ENCODE results near the gene LEF1.
A peak's percentile ranks its signal among the peaks of the same experiment; 100 is the strongest.

Gene LEF1

GRCh38 chr4:108114503-108114902, 54.2 kb downstream of the LEF1 start:
- DNase-seq (ENCODE audit: low read depth in 2 of 2, low spot score in 1 of 2): no peak

DNA sequence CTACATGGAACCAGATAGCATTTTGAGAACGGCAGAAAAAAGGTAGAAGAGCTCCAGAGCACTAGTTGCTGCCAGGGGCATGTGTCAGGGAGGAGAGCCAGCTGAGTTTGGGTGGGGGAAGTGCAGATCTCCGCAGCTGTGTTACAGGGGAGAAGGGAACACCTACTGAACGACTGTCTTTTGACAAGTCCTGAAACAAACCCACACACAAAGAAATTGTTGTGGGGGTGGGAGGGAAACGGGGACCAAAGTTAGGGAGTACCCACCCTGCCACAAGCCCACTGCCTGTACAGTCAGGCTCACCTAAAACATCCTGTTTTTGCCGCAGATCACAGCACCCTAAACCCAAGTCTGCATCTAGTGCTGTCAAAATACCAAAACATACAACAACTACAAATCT, 55.5 kb downstream of the LEF1 start:
- DNase-seq (ENCODE audit: low read depth in 2 of 2, low spot score in 1 of 2): no peak

DNA sequence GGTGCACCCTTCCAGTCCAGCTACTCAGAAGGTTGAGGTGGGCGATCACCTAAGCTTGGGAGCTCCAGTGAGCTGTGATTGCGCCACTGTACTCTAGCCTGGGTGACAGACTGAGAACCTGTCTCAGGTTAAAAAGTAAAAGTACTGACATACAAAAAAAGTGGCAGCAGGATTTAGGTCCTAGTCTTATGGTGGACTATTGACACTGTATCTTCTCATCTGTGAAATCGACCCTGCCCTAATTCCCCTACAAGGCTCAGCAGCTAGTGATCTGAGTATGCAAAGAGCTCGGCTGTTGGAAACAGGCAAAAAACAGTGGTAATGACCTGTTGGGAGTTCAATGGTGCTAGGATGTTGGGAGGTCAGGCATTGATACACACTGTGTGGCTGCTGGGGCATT, 57.0 kb downstream of the LEF1 start:
- DNase-seq (ENCODE audit: low read depth in 2 of 2, low spot score in 1 of 2): no peak

GRCh38 chr4:108110450-108110849, 58.3 kb downstream of the LEF1 start:
- DNase-seq (ENCODE audit: low read depth in 2 of 2, low spot score in 1 of 2): no peak

GRCh38 chr4:108109997-108110416, 58.7 kb downstream of the LEF1 start:
- no peak for DNase-seq (ENCODE audit: low read depth in 2 of 2, low spot score in 1 of 2)

DNA sequence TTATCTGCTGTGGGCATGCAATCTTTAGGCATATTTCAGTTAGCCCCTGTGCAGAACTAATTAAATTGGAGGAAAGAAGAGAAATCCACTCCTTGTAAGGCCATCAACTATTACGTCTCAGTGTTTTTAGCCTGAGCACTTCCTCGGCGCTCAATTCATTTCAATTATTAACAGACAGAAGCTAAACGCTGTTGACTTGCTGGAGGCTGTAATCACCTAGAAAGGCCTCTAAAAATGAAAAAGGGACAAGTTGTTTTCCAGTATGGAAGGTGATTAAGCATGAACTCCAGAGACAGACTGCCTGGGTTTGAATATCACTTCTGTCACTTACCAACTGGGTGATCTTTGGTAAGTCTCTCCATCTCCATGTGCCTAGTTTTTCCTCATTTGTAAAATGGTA, 59.6 kb downstream of the LEF1 start:
- DNase-seq (ENCODE audit: low read depth in 2 of 2, low spot score in 1 of 2): no peak

DNA sequence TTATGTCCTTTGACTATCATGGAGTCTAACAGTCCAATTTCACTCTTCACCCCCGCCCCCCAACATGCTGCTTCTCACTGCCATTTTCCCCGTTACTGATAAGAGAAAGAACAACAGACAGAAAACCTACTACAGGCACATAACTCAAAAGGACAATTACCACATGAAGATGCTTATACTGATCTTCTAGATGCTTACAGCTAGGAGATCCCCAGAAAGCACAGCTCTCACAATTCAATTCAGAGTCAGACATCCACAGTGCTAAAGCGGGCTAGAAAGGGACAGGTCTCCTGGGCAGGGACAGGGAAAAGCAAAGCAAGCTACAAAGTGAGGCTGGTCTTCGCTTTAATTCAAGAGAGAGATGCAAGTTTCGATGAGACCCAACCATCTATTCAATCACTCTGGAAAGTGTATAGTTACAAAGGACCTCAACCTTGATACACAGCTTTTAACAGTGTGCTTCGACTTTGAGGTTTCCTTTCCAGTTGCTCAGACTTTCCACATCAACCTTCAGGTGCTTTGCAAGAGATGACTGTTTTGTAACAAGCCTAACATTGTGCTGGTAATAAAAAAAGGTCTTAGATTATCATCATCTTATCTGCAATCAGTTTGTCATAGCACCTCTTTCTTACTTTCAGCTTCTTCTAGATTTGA, 60.9 kb downstream of the LEF1 start:
- no peak for DNase-seq (ENCODE audit: low read depth in 2 of 2, low spot score in 1 of 2)

DNA sequence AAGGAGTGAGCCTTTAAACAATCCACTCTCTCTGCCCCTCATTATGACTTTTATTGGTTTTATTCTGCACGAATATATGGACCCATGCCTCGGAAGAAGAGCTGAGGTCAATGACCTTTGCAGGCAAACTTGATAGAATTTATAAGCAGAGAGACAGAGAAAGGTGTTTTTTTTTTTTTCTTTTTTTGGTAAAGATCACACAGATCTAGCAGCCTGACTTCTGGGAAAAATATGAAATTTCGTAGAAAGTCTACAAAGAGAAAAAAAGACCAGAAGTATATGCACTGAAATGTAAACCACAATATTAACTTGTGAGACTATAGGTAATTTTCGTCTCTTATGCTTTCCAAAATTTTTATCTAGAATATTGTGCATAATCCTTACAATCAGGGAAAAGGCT, 61.6 kb downstream of the LEF1 start:
- no peak for DNase-seq (ENCODE audit: low read depth in 2 of 2, low spot score in 1 of 2)

- DNase-seq (ENCODE audit: low read depth in 2 of 2, low spot score in 1 of 2): no peak
These were observed 62.5 kb downstream of the LEF1 start for GRCh38 chr4:108106186-108106585.

- no peak for DNase-seq (ENCODE audit: low read depth in 2 of 2, low spot score in 1 of 2)
These were observed 65.5 kb downstream of the LEF1 start for GRCh38 chr4:108103099-108103862.

GRCh38 chr4:108100827-108101226, 67.9 kb downstream of the LEF1 start:
- DNase-seq (ENCODE audit: low read depth in 2 of 2, low spot score in 1 of 2): no peak

- no peak for DNase-seq (ENCODE audit: low read depth in 2 of 2, low spot score in 1 of 2)
These were observed 68.9 kb downstream of the LEF1 start for GRCh38 chr4:108099838-108100237.

DNA sequence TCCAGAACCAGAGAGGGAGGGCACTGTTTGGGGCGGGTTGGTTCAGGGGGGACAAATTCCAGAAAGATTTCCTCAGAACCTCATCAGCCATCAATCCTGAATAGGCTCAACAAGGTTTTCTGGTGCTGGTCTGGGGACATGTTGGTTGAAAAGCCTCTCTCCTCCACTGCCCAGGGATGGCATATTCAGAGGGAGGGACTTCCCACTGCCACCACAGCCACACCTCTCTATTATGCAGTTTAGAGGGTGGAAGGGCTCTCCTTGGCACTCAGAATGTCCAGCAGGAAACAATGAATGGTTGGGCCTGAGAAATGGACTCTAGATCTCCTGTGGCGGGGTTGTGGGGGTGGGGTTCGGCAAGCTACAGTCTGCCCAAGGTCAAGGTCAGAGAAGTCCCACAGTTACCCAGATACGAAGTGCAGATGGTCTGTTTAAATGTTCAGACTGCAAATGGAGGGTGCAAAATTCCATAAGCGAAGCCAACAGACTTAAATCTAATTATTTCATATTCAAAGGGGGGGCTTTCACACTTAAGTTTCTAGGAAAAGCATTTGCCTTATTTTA, 70.7 kb downstream of the LEF1 start:
- no peak for DNase-seq (ENCODE audit: low read depth in 2 of 2, low spot score in 1 of 2)

DNA sequence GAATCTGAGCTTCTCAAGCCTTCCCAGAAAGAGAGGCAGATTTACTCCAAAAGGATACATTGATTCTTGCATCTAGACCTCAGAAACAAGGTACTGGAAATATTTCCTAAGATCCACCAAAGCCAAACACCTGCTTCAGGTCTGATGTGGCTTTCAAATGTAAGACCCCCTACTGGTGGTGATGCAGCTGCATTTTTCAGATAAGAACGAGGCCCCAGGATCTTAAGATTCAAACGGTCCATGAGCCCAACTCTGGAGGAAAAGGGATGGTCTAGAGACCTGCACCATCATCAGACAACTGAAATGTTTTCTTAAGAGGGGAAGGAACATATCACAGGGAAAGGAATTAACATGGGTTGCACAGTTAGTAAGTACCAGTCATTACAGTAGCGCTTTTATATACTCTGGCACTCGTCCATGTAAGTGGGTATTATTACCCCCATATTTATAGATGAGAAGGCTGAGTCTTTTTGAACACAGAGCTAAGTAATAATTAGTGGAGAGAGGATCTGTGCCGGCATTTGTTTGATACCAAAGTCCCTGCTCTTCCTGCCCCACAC, 73.7 kb downstream of the LEF1 start:
- no peak for DNase-seq (ENCODE audit: low read depth in 2 of 2, low spot score in 1 of 2)

DNA sequence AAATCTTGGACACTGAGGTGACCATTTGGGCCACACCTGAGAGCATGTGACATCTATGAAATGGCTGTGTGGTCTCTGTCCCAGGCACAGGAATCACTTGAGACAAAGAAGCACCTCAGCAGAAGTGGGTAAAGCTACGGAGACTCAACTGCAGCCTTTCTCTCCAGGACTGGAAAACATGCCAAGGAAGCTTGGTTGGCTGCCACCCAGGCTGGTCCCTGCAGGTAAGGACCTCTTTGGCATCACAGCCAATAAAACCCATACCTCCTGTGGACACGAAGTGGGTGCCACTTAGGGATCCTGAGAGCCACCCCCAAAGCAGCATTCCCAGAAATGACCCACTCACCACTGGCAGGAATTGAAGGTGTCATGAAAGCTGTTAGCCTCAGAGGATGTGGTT, 74.6 kb downstream of the LEF1 start:
- no peak for DNase-seq (ENCODE audit: low read depth in 2 of 2, low spot score in 1 of 2)

DNA sequence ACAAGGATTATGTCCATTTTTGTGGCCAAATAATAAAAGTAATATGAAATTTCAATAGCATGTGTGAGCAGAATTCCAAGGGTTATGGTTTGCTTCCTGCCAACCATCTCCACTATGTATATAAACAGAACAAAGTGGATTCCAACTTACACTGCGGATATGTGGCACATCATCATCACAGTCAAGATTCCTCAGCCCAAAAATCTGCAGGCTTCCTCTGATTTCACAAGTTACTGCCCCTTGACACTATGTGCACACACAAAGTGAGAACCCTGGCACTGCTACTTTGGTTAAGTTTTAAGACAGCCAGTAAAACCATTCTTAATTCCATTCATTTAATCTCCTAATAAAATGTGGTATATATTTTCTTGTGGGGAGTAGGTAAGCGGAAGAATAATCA, 76.4 kb downstream of the LEF1 start:
- DNase-seq (ENCODE audit: low read depth in 2 of 2, low spot score in 1 of 2): no peak

DNA sequence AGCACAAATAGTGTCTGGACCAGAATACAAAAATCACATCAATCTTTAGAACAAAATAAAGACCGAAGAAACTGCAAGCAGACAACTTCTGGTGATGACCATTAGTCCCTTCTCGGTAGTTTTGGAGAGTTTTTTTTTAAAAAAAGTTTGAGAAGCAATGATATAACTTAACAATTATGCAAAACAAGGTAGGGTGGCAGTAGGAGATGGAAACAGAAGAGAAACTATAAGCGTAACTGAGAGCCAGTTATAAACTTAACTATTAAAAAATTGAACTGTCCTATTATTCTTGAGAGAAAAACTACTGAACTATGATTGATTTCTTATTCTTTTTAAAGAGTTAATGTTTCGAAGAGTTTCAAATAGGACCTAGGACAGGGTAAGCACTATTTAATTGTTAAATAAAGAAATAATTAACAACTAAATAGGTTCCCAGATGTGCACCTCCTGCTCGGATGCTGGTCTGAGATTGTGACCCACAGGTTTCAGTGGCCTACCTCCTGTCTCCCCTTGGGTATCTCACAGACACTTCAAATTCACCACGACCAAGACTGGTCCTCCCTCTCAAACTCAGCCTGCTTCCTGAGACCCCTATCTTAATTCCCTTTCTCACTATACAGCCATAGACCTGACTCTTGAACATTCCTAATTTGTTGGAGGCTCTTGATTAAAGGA, 81.3 kb downstream of the LEF1 start:
- DNase-seq (ENCODE audit: low read depth in 2 of 2, low spot score in 1 of 2): no peak

GRCh38 chr4:108081256-108081655, 87.5 kb downstream of the LEF1 start:
- DNase-seq (ENCODE audit: low read depth in 2 of 2, low spot score in 1 of 2): no peak

DNA sequence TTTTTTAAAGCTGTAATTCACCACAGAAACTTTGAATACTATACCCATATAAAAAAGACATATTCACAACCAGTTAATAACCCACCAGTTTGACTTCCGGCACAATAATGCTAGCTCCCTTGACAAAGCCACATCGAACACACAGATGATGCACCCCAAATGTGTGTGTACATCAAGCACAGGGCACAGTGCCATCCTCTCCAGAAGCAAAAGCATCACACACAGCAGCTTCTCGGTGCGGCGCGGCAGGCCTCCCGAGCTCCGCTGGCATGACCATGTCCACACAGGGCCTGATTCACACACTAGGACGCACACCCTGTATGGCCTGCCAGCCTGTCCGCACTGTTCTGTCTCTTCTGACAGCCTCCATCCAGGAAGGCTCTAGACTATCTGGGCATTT, 88.0 kb downstream of the LEF1 start:
- DNase-seq (ENCODE audit: low read depth in 2 of 2, low spot score in 1 of 2): peak in 1 of 2 donors; percentile 17

DNA sequence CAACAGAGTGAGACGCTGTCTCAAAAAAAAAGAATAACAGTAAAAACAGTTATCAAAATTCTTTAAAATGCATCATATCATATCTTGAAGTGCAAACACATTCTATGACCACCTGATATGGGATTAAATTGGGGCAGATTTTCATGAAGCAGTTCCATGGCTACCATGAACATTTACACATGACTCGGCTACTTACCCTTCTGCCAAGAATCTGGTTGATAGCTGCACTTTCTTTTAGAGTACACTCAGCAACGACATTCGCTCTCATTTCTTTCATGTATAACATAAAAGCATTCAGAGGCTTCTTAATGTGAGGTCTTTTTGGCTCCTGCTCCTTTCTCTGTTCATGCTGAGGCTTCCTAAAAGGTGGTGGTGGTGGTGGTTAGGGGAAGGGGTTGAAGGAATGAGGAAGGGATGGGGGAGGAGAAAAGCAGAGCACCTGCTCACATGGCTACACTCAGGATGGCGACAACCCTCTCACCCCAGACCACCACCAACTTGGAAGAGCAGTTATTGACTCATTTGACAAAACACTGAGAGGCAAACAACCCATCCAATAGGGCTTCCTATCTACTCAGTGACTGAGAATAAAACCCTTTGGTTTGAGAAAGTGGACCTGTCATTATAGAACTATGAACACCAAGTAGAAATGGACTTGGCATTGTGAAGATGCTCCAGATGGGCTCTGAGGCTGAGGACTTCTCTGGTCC, 90.6 kb downstream of the LEF1 start:
- no peak for DNase-seq (ENCODE audit: low read depth in 2 of 2, low spot score in 1 of 2)

DNA sequence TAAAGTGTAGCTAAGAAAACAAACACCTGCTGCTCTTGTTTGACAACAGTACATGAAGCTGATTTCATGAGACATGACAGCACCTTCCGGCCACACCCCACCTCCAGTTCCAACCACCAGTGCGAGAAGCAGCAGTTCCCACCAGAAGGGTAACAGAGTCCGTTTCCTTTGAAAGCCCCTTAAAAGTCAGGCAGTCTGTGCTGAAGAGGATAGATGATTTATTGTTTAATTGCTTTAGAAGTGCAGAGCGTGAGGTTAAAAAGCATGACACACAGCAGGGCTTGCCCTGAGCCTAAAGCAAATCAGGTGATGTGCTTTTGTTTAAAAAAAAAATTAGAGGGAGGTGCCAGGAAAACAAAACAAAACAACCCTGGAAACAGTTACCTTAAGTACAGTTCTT, 96.4 kb downstream of the LEF1 start:
- DNase-seq (ENCODE audit: low read depth in 2 of 2, low spot score in 1 of 2): peak in 1 of 2 donors; percentile 48

Measured in stimulated activated CD8-positive, alpha-beta memory T cell treated with anti-CD3 and anti-CD28 coated beads, Interleukin-4, amount 100 ng/mL, for 1 hour (primary cell).